Liver (tissue), 9 donors: ENCODE results near the gene ZFYVE19. TPM values are rescaled to one million over a fixed set of nuclear protein-coding genes. Genes with fewer than 3 reads are reported as not detected.

Experiments used
- DNase-seq: peaks from one replicate; pipeline ENCODE4 v3.0.0-alpha.2; 2017; ENCODE audit warnings: low spot score
- H3K27ac ChIP-seq, 2 donors: one replicate each; pipeline ENCODE4 v1.7.0; 2013; ENCODE audit warnings: inconsistent platforms in 2 of 2, low read length in 2 of 2, control low read depth in 1 of 2, low read depth in 1 of 2, mild to moderate bottlenecking in 1 of 2
- H3K27me3 ChIP-seq, 4 donors: one replicate each; pipeline versions ENCODE4 v1.6.1 to v1.7.0; 2013; ENCODE audit warnings: low read length in 3 of 4, inconsistent platforms in 1 of 4, mild to moderate bottlenecking in 1 of 4, moderate library complexity in 1 of 4; ENCODE audit not compliant: control insufficient read depth in 4 of 4, insufficient read depth in 4 of 4
- H3K36me3 ChIP-seq, 4 donors: one replicate each; pipeline versions ENCODE4 v1.6.1 to v1.7.0; 2013; ENCODE audit warnings: low read length in 3 of 4, mild to moderate bottlenecking in 3 of 4, low read depth in 1 of 4, moderate library complexity in 1 of 4; ENCODE audit not compliant: control insufficient read depth in 4 of 4, insufficient read depth in 3 of 4
- H3K4me1 ChIP-seq, 4 donors: one replicate each; pipeline versions ENCODE4 v1.6.1 to v1.7.0; 2013; ENCODE audit warnings: low read length in 3 of 4, mild to moderate bottlenecking in 3 of 4, moderate library complexity in 1 of 4; ENCODE audit not compliant: control insufficient read depth in 4 of 4, insufficient read depth in 4 of 4
- H3K4me3 ChIP-seq, 3 donors: one replicate each; pipeline versions ENCODE4 v1.6.1 to v1.7.0; 2013; ENCODE audit warnings: low read length in 3 of 3, control low read depth in 1 of 3, low read depth in 1 of 3, mild to moderate bottlenecking in 1 of 3
- H3K9ac ChIP-seq, 2 donors: one replicate each; pipeline ENCODE4 v1.7.0; 2013; ENCODE audit warnings: low read length in 2 of 2, mild to moderate bottlenecking in 2 of 2, moderate library complexity in 2 of 2, control low read depth in 1 of 2, low read depth in 1 of 2
- H3K9me3 ChIP-seq, 4 donors: one replicate each; pipeline versions ENCODE4 v1.6.1 to v1.7.0; 2013; ENCODE audit warnings: low read length in 3 of 4; ENCODE audit not compliant: control insufficient read depth in 4 of 4
- ATF3 ChIP-seq: IDR thresholded peaks from 2 replicates; pipeline ENCODE4 v1.6.1; 2016; ENCODE audit warnings: antibody characterized with exemption
- CTCF ChIP-seq: fragments of 150-350 bp; IDR thresholded peaks from 2 replicates; pipeline ENCODE4 v1.5.1; 2017; ENCODE audit warnings: improper control_type of control experiment, low read depth, low read length; ENCODE audit not compliant: missing input control
- EGR1 ChIP-seq, 2 donors: IDR thresholded peaks; 2 replicates each; pipeline ENCODE4 v1.6.1; 2016 to 2018; ENCODE audit warnings: antibody characterized with exemption in 2 of 2, low read depth in 2 of 2
- FOXA1 ChIP-seq: IDR thresholded peaks from 2 replicates; pipeline ENCODE4 v1.6.1; 2016; ENCODE audit warnings: antibody characterized with exemption
- FOXA2 ChIP-seq: IDR thresholded peaks from 2 replicates; pipeline ENCODE4 v1.6.1; 2016; ENCODE audit warnings: antibody characterized with exemption
- GABPA ChIP-seq, 2 donors: IDR thresholded peaks in 1 of 2; conservative IDR thresholded peaks in 1 of 2; 2 replicates each; pipeline ENCODE4 v1.6.1; 2016; ENCODE audit warnings: antibody characterized with exemption in 2 of 2, mild to moderate bottlenecking in 1 of 2, moderate library complexity in 1 of 2
- HNF4A ChIP-seq, 2 donors: conservative IDR thresholded peaks; 2 replicates each; pipeline ENCODE4 v1.6.1; 2016; ENCODE audit warnings: antibody characterized with exemption in 2 of 2, mild to moderate bottlenecking in 2 of 2
- HNF4G ChIP-seq: IDR thresholded peaks from 2 replicates; pipeline ENCODE4 v1.6.1; 2016; ENCODE audit warnings: antibody characterized with exemption
- JUND ChIP-seq, 2 donors: IDR thresholded peaks; 2 replicates each; pipeline ENCODE4 v1.6.1; 2016; ENCODE audit warnings: antibody characterized with exemption in 2 of 2
- MAX ChIP-seq: IDR thresholded peaks from 2 replicates; pipeline ENCODE4 v1.6.1; 2016; ENCODE audit warnings: antibody characterized with exemption
- NR2F2 ChIP-seq: IDR thresholded peaks from 2 replicates; pipeline ENCODE4 v1.6.1; 2016; ENCODE audit warnings: antibody characterized with exemption
- RAD21 ChIP-seq, 2 donors: IDR thresholded peaks; 2 replicates each; pipeline ENCODE4 v1.6.1; 2016; ENCODE audit warnings: antibody characterized with exemption in 2 of 2, mild to moderate bottlenecking in 2 of 2
- REST ChIP-seq: IDR thresholded peaks from 2 replicates; pipeline ENCODE4 v1.6.1; 2016; ENCODE audit warnings: antibody characterized with exemption, mild to moderate bottlenecking
- RXRA ChIP-seq, 2 donors: IDR thresholded peaks; 2 replicates each; pipeline ENCODE4 v1.6.1; 2017 to 2018; ENCODE audit warnings: antibody characterized with exemption in 2 of 2, mild to moderate bottlenecking in 1 of 2
- SP1 ChIP-seq: IDR thresholded peaks from 2 replicates; pipeline ENCODE4 v1.6.1; 2018; ENCODE audit warnings: antibody characterized with exemption, mild to moderate bottlenecking
- TAF1 ChIP-seq: conservative IDR thresholded peaks from 2 replicates; pipeline ENCODE4 v1.6.1; 2016; ENCODE audit warnings: antibody characterized with exemption, mild to moderate bottlenecking
- YY1 ChIP-seq: IDR thresholded peaks from 2 replicates; pipeline ENCODE4 v1.6.1; 2016; ENCODE audit warnings: antibody characterized with exemption, mild to moderate bottlenecking
- ZBTB33 ChIP-seq: IDR thresholded peaks from 2 replicates; pipeline ENCODE4 v1.6.1; 2016; ENCODE audit warnings: antibody characterized with exemption
- WGBS: extraction: QIAGEN DNeasy Blood & Tissue Kit; methylation state at CpG from one replicate; pipeline ENCODE4 v1.1.7; 2013; 5-methylcytosine and 5-hydroxymethylcytosine counted together
- polyA plus RNA-seq, 2 donors: library from polyadenylated mRNA; stranded (reverse) in 1 of 2; unstranded in 1 of 2; fragments of 200-250 nt in 1 of 2; fragments of >200 nt in 1 of 2; fragmentation: Nextera tagmentation in 1 of 2; extraction: Ambion mirVana in 1 of 2; gene quantifications; one replicate each; pipeline versions ENCODE4 v1.2.1 to v1.2.3, GENCODE V29; 2013 to 2015
- total RNA-seq, 2 donors: library from RNA; depleted of rRNA; stranded (reverse); fragments of >200 nt; gene quantifications; one replicate each; pipeline ENCODE4 v1.2.3, GENCODE V29; 2014
- donor health status: healthy.
- donor health status: healthy.
- donor health status: healthy.
- donor health status: healthy.
- donor health status: healthy.

Gene ZFYVE19
- total and polyA plus RNA-seq, 4 donors: 10.4 to 41.2 (median 19.7) TPM

GRCh38 chr15:40847223-40847961 is 40.5 kb downstream of the ZFYVE19 start:
- Histone ChIP-seq H3K9me3 (no peaks in the 10 kb centered on the region), H3K9ac (no peak overlapping the region), H3K27me3 (peaks cover 0 to 2% (median 1%) of the 10 kb centered on the region in 4 donors), H3K27ac (no peak overlapping the region), H3K4me3 (no peak overlapping the region), H3K36me3 (no peaks in the 10 kb centered on the region), H3K4me1 (peaks cover 8 to 20% (median 10%) of the 10 kb centered on the region in 4 donors)
- 80% methylated on average over 7 of the region's 7 CpGs for WGBS
- no peak for DNase-seq
- TF ChIP-seq FOXA1 (no peak), CTCF (peak; percentile 10)

- no peak for DNase-seq
- Histone ChIP-seq H3K36me3 (no peaks in the 10 kb centered on the region), H3K27ac (no peak overlapping the region), H3K4me1 (peaks cover 0 to 5% (median 0%) of the 10 kb centered on the region in 4 donors), H3K9ac (no peak overlapping the region), H3K27me3 (peaks cover 0 to under 1% (median 0%) of the 10 kb centered on the region in 4 donors), H3K4me3 (no peak overlapping the region), H3K9me3 (no peaks in the 10 kb centered on the region)
- 84% methylated on average over 8 of the region's 8 CpGs for WGBS
- TF ChIP-seq YY1: no peak
- no peak for TF ChIP-seq HNF4A (conservative IDR thresholded peaks at IDR 0.05)
- no peak for TF ChIP-seq REST
- TF ChIP-seq RAD21 (IDR thresholded peaks at IDR 0.05): no peak
- TF ChIP-seq RXRA (IDR thresholded peaks at IDR 0.05): no peak
- no peak for TF ChIP-seq HNF4G
- TF ChIP-seq ATF3: no peak
- no peak for TF ChIP-seq SP1
- no peak for TF ChIP-seq NR2F2
- TF ChIP-seq TAF1: no peak
- TF ChIP-seq JUND (IDR thresholded peaks at IDR 0.05): no peak
- TF ChIP-seq ZBTB33: no peak
- no peak for TF ChIP-seq FOXA2
- no peak for TF ChIP-seq EGR1 (IDR thresholded peaks at IDR 0.05; ENCODE audit: low read depth in 2 of 2)
- no peak for TF ChIP-seq CTCF
- no peak for TF ChIP-seq MAX
- TF ChIP-seq GABPA (IDR thresholded peaks at IDR 0.05 in 1 of 2, conservative IDR thresholded peaks at IDR 0.05 in 1 of 2): no peak
- no peak for TF ChIP-seq FOXA1
Measured at GRCh38 chr15:40850576-40851112, 43.8 kb downstream of the ZFYVE19 start.
